IPS-NIHi7 (cell line): Measurements from ENCODE around the gene COPS2.
"Not testable (repeated sequence)": the region's sequence is repeated elsewhere in the genome, so short reads cannot be mapped to it uniquely, and the experiment has no call there.

ENCODE experiments used
- DNase-seq: peaks from one replicate; pipeline ENCODE4 v3.0.0; 2012; ENCODE audit warnings: mixed read lengths; ENCODE audit errors: extremely low spot score

Gene COPS2

DNA sequence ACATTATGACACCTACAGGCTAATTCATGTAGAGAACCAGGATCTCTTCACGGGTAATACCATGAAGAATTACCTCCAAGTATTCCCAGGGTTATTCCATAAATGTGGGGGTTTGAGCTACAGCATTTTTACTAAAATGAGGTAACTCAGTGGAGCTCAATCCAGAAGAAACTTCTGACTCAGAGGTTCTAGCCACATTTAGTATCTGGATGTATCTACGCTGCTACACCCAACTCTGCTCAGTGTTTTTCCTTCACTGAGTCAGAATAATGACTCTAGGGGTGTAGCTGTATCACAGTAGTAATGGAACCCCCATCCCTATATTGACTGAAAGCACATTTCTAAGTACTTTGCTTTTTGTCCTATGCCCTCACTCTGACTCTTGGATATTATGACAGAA is 52.4 kb downstream of the COPS2 start:
- no peak for DNase-seq

DNA sequence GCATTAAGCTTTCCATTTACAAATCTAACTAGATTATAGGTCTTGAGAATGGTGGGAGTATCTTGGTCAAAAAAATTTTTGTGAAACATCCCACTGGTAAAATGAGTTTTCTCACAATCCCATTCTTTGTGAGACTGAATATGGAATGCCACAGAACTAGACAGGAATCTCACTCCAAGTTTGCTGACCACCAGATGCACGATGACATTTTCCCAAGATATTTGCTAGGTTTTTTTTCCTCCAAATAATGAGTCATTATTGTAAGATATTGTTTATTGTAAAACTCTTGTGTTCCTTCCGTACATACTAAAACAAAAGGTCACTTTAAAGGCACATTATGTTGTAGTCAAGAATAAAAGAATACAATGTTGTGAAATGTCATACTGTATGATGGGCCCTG is 53.9 kb downstream of the COPS2 start:
- no peak for DNase-seq

DNA sequence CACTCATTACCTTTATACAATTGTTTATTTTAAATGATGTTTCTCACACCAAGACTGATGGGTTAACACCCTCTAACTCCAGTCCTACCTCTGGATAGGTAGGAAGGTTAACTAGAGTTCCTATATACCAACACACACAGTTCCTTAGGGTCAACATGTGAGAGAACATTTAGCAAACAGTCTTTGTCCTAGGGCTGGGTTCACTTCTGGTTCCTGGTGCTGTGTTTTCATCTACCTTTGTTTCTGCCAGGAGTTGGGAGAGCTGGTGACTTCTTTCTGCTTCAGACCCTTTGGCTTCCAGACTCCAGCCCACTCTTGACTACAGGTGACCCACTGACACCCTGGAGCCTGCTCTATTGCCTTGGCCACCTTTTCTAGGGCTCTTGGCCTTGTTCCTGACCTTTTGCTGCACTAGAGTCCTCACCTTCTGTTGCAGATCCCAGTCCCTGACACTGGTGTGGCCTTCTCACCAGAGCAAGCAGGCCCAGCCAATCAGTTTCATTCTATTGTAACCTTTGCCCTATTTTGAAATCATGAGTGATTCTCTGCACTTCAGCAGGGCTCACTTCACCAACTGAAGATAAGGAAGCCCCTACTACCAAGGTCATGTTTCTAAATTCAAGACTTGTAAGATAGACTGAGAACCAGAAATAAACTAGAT is 59.2 kb downstream of the COPS2 start:
- no peak for DNase-seq

DNA sequence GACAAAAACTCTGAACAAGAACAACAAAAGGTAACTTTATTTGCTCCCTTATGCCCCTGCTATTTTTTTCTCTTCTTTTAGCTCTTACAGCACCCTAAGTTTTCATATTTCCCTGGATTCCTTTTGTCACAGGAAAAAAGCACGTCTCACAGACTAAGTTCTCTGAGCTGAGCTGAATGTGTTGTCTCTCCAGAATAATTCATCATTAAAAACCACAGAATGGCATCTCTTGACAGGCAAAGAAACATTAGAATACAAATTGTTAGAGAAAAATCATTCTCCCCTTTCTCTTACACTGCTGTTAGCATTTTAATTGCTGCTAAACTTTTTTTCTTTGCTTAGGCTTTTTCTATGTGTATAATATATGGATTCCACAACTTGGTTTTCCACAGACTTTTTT is 60.5 kb downstream of the COPS2 start:
- no peak for DNase-seq

DNA sequence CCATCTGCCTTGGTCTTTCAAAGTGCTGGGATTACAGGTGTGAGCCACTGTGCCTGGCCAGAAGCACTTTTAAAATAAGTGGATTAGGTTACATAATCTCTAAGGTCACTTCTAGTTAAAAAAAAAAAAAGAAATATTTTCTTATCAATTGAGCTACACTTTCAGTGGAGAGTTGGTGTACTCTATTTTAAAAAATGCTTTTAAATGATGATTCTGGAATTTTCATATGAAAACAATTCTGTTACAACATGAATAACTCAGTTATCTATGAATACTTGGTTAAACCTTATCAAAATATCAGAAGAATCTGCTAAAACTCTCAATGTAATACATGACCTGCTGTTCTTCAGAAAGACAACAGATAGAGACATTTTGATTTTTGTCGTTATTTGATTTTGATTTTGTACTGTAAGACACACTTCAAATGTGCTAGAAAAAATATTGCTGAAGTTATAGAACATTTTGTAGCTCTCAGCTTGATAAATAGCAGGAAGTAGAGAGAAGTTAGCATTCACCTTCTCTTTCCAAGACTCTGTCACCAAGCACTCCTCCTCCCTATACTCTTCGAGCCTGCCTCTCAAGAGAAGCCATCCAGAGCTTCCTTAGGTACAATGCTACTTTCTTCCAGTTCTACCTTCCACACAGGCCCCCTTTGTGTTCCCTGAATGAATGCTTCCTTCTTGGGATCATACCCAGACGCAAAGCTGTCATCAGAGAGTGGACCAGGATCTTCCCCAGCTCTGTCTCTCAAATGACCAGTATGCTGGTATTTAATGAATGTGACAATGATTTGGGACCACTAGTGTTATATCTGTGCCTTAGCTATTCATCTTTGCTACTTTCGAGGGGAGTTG is 61.9 kb downstream of the COPS2 start:
- no peak for DNase-seq

DNA sequence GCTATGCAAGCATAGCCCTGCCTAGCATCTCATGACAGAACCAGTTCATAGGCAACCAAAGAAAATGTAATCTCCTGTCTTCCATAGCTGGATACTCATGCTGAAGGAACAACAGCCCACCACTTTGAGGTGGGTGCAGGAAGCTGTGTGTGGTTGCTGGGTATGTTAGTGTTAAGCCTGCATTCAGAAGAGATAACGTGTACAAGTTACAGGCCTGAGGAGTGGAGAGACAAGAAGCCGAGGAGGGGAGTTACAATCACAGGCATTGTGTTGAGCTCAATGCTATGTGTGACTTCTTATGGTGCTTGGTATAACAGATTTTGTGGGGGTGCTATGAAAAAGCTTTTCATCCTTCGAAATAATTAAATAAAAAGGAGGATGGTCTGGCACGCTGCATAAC is 66.4 kb downstream of the COPS2 start:
- DNase-seq, result no peak

DNA sequence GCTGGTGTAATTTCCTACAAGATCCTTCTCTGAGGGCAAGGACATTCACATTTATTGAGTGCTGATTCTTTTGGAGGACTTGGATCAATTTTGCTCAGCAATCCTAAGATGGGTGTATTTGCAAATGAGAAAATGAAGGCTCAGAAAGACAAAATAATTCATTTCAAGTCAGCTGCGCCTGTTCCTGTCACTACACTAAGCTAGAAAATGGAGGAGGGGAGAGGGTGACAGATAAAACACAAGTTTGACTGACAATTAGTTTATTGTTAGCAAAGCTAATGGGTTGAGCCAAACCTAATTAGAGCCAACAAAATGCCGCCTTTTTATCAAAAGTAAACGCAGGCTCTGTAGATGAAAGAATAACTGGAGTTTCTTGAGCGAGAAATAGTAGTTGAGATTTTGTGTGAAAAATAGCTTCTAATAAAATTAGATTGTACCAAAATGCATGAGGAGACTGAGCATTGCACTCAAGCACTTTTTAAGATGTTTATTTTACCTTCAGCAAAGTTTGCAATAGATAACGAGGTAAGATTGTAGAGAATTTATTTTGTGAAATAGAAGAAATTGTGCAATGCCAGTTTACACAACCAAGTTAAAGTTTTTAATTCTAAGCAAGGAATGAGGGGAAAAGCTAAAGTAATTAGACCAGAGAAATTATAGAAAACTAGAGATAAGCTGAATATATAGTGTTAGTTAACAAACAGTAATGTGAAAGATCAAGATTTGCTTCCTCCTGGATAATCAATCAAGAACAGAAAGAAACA is 69.5 kb downstream of the COPS2 start:
- DNase-seq, result no peak

DNA sequence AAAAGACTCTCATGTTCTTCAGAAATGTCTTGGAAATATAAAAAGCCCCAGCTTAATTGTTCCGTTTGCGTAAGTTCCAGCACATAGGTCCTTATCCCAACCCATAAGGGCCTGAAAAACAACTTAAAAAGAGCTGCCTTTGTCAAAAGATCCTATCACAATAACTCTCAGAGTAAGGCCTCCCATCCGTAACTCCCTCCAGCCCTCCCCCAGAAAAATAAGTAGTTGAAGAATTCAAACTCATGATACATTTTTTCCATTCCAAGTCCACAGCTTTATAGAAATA is 71.2 kb downstream of the COPS2 start:
- DNase-seq, result no peak

DNA sequence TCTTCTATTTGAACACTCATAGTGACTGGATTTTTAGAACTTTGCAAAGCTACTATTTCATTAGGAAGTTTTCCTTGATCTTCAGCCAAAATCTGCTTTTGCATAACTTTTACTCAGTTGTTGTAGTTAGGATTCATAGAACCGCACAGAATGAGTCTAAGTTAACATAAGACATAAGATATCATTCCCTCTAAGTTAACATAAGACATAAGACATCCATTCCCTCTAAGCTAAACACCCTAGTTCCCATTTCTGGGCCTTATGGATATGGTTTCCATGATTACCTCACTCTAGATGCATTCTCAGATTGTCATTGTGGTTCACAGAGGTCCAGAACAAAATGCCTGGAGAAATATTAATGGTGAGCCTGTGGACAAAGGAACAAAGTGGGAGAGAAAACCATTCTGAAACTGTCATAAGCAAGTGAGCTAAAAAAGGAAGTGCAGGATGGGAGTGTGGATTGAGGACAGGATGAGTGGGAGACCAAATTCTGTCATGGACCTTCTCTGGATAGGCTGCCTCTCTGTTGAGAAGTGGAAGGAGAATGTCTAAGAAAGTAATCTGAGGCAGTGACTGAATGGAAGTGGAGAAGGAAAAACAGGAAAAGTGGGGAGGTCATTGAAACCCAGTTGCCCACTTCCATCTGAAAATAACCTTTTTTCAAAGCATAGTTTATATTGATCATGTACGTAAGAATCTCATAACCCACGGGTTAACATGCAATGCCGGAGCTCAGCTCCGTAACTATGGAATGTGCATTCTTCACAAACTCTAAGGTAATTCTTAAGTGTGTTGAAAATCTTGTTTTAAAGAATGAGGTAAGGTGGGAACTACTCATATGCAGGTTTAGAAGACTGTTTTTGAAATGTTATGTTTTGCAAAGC is 71.8 kb downstream of the COPS2 start:
- no peak for DNase-seq

DNA sequence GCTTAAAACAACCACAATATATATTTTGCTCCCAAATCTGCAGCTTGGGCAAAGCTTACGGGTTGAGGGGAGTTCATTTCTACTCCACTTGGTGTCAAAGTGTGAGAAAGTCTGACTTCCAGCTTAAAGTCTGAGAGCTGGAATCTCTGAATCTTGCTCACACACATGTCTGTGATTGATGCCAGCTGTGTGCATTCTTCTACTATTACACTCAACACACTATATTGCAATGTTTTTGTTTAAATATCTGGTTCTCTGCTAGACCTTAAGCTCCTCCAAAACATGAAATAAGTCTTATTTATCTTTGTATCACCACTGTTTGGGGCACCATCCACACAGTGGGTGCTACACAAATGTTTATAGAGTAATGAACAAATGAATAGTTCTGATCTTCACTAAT is 72.4 kb downstream of the COPS2 start:
- DNase-seq, result no peak

DNA sequence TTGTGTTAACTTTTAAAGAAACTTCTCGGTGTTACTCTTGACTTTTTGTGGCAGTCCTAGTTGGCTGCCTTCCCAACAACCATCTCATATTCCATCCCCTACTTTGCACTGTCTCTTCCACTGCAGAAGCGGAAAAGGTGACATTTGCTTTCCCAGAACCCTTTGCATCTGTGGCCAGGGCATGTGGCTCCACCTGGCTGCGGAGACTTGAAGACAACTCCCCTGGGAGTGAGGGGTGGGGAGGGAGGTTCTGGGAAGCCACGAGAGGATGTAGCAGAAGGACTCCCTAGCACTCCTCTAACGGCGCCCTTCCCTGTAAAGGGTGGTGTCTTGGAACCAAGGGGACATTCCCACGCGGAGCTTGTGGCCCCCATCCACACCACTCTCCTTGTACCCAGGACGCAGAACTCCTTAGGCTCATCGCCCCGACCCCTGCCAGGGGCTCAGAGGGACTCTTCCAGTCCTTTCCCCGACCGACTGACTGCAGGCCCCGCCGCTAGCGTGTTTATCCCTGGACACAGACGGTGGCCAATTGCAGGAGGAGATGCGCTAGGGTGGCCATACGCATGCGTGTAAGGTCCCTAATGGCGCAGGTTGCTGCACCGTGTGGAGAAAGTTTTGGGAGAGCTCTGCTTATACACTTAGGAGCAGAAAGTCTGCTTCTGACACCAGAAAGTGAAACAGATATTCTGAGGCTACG is 75.9 kb downstream of the COPS2 start:
- DNase-seq, result peak; percentile 43

DNA sequence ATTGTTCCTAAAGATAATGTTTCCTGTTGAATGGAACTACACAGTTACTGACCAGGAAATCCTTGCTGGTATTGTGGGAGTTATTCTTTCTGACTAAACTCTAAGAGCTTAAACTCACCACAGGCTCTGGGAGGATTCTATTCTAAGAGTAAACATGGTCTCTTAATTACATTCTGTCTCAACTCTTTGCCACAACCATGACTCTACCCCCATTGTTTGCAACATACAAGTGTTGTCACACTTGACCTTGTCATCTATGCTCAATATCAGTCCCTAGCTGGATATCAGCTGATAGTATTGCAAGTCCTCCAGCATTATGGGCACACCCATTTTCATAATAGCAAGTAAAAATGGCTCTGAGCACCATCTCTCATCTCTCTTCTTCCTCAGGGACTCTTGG is 79.5 kb downstream of the COPS2 start:
- DNase-seq, result no peak

DNA sequence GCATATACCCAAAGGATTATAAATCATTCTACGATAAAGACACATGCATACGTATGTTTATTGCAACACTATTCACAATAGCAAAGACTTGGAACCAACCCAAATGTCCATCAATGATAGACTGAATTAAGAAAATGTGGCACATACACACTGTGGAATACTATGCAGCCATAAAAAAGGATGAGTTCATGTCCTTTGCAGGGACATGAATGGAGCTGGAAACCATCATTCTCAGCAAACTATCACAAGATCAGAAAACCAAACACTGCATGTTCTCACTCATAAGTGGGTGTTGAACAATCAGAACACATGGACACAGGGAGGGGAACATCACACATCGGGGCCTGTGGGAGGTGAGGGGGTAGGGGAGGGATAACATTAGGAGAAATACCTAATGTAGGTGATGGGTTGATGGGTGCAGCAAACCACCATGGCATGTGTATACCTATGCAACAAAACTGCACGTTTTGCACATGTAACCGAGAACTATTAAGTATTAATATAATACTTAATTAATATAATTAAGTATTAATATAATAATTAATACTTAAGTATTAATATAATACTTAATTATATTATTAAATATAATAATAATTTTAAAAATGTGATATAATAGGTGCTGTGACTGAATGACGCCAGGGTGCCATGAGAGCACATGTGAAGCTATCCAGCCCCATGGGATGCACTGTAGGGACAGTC is 80.7 kb downstream of the COPS2 start:
- DNase-seq, result not testable (repeated sequence)
